WTC11 (cell line): ENCODE results near the gene MTREX. TPM values are rescaled to one million over a fixed set of nuclear protein-coding genes. Genes with fewer than 3 reads are reported as not detected.
A peak's percentile ranks its signal among the peaks of the same experiment; 100 is the strongest.

Experiments used
- ATAC-seq: fragments of 200-7000 bp; cut with Tn5 transposase; 2 replicates; pipeline ENCODE4 v1.10.0; 2021; ENCODE audit warnings: mild to moderate bottlenecking, moderate library complexity
- CTCF ChIA-PET: fragments of 300-600 bp; sonication (Branson Sonifier 250); formaldehyde crosslinking; loops from one replicate; lab custom pipeline; 2021; ENCODE audit warnings: antibody characterized with exemption; lab: Charles Lee
- POLR2A ChIA-PET: fragments of 350-600 bp; sonication (Branson Sonifier 250); formaldehyde crosslinking; loops from one replicate; lab custom pipeline; 2021; ENCODE audit warnings: antibody characterized with exemption; lab: Charles Lee
- DNase-seq: peaks from one replicate; pipeline ENCODE4 v3.0.0; 2021; ENCODE audit warnings: low spot score
- H3K27ac Mint-ChIP-seq: 2 replicates; pipeline ENCODE4 v1.8.0; 2021; ENCODE audit warnings: mixed read lengths
- H3K27me3 Mint-ChIP-seq: 2 replicates; pipeline ENCODE4 v1.8.0; 2021; ENCODE audit warnings: low read depth, mild to moderate bottlenecking, moderate library complexity, mixed read lengths
- H3K36me3 Mint-ChIP-seq: 2 replicates; pipeline ENCODE4 v1.8.0; 2021; ENCODE audit warnings: mixed read lengths
- H3K4me1 Mint-ChIP-seq: 2 replicates; pipeline ENCODE4 v1.8.0; 2022; ENCODE audit warnings: mixed read lengths
- H3K4me3 Mint-ChIP-seq: 2 replicates; pipeline ENCODE4 v1.8.0; 2021; ENCODE audit warnings: mild to moderate bottlenecking, moderate library complexity, mixed read lengths
- H3K9me3 Mint-ChIP-seq: 2 replicates; pipeline ENCODE4 v1.8.0; 2021; ENCODE audit warnings: mixed read lengths
- ATF1 ChIP-seq: sonication (generic); formaldehyde crosslinking; IDR thresholded peaks from 2 replicates; pipeline ENCODE4 v1.8.1; 2023; ENCODE audit warnings: mild to moderate bottlenecking, moderate library complexity, missing genetic modification reagents
- CREM ChIP-seq: sonication (generic); formaldehyde crosslinking; IDR thresholded peaks from 2 replicates; pipeline ENCODE4 v1.8.1; 2022; ENCODE audit warnings: mild to moderate bottlenecking, missing genetic modification reagents, moderate library complexity
- FOXP1 ChIP-seq: sonication (generic); formaldehyde crosslinking; IDR thresholded peaks from 2 replicates; pipeline ENCODE4 v1.8.0; 2022; ENCODE audit warnings: missing genetic modification reagents, mild to moderate bottlenecking, moderate library complexity, borderline replicate concordance
- GABPB1 ChIP-seq: sonication (generic); formaldehyde crosslinking; IDR thresholded peaks from 2 replicates; pipeline ENCODE4 v1.8.1; 2023; ENCODE audit warnings: mild to moderate bottlenecking, missing genetic modification reagents
- JUN ChIP-seq: sonication (generic); formaldehyde crosslinking; IDR thresholded peaks from 2 replicates; pipeline ENCODE4 v1.8.0; 2023; ENCODE audit warnings: mild to moderate bottlenecking, missing genetic modification reagents
- KAT7 ChIP-seq: sonication (generic); formaldehyde crosslinking; IDR thresholded peaks from 2 replicates; pipeline ENCODE4 v1.8.1; 2023; ENCODE audit warnings: missing genetic modification reagents, mild to moderate bottlenecking, borderline replicate concordance
- NFATC4 ChIP-seq: fragments of 250-450 bp; sonication (Bioruptor Pico); IDR thresholded peaks from 2 replicates; pipeline ENCODE4 v1.9.0; 2021; ENCODE audit warnings: mild to moderate bottlenecking
- SMAD3 ChIP-seq: sonication (generic); formaldehyde crosslinking; IDR thresholded peaks from 2 replicates; pipeline ENCODE4 v1.8.0; 2022; ENCODE audit warnings: missing genetic modification reagents, mild to moderate bottlenecking, borderline replicate concordance
- TP53 ChIP-seq: sonication (generic); formaldehyde crosslinking; IDR thresholded peaks from 2 replicates; pipeline ENCODE4 v1.8.1; 2023; ENCODE audit warnings: mild to moderate bottlenecking, missing genetic modification reagents
- ZNF416 ChIP-seq: fragments of 250-450 bp; sonication (Bioruptor Pico); IDR thresholded peaks from 2 replicates; pipeline ENCODE4 v1.9.0; 2021; ENCODE audit warnings: mild to moderate bottlenecking, inconsistent platforms
- total RNA-seq: library from RNA; stranded (reverse); gene quantifications from 3 replicates; pipeline ENCODE4 v1.2.3, GENCODE V29; 2021
- TF ChIP-seq, protein P1 (sequence below): fragments of 250-450 bp; sonication (Bioruptor Pico); IDR thresholded peaks from 2 replicates; pipeline ENCODE4 v1.8.0; 2021; ENCODE audit warnings: mild to moderate bottlenecking
- TF ChIP-seq, protein P2 (sequence below): fragments of 250-450 bp; sonication (Bioruptor Pico); IDR thresholded peaks from 2 replicates; pipeline ENCODE4 v2.1.2; 2022; ENCODE audit warnings: mild to moderate bottlenecking, moderate library complexity
- TF ChIP-seq, protein P3 (sequence below): sonication (generic); formaldehyde crosslinking; conservative IDR thresholded peaks from 2 replicates; pipeline ENCODE4 v1.8.1; 2023; ENCODE audit warnings: mild to moderate bottlenecking, low read depth, missing genetic modification reagents, moderate library complexity
- TF ChIP-seq, protein P4 (sequence below): sonication (generic); formaldehyde crosslinking; IDR thresholded peaks from 2 replicates; pipeline ENCODE4 v1.8.1; 2022; ENCODE audit warnings: mild to moderate bottlenecking, missing genetic modification reagents, moderate library complexity, borderline replicate concordance
- TF ChIP-seq, protein P5 (sequence below): sonication (generic); formaldehyde crosslinking; IDR thresholded peaks from 2 replicates; pipeline ENCODE4 v1.8.1; 2023; ENCODE audit warnings: mild to moderate bottlenecking, missing genetic modification reagents
- TF ChIP-seq, protein P6 (sequence below): sonication (generic); formaldehyde crosslinking; IDR thresholded peaks from 2 replicates; pipeline ENCODE4 v1.8.1; 2023; ENCODE audit warnings: mild to moderate bottlenecking, missing genetic modification reagents, moderate library complexity
- TF ChIP-seq, protein P7 (sequence below): sonication (generic); formaldehyde crosslinking; IDR thresholded peaks from 2 replicates; pipeline ENCODE4 v1.8.1; 2023; ENCODE audit warnings: mild to moderate bottlenecking, moderate library complexity, missing genetic modification reagents
- TF ChIP-seq, protein P8 (sequence below): fragments of 250-450 bp; sonication (Bioruptor Pico); IDR thresholded peaks from 2 replicates; pipeline ENCODE4 v1.9.0; 2021; ENCODE audit warnings: mild to moderate bottlenecking

Gene MTREX
- total RNA-seq, 1 experiment from 2014 or later: 110 TPM

DNA sequence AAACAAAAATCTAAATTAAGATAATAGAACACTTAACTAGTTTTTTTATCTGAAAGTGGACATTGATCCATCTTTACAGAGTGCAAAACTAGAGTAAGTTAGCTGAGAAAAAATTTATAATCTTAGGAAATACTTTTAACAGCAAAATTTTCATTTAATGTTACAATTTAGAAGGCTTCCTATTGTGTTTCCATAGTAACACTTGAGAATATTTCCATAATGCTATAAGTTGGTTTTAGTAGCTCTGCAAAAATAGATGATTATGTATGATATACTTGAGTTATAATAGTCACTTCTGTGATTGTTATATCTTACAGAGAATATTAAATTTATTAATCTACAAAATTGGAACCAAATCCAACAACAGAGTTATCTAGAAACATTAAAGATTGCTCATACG is 78.6 kb downstream of the MTREX start (continued):
- TF ChIP-seq, protein P1, sequence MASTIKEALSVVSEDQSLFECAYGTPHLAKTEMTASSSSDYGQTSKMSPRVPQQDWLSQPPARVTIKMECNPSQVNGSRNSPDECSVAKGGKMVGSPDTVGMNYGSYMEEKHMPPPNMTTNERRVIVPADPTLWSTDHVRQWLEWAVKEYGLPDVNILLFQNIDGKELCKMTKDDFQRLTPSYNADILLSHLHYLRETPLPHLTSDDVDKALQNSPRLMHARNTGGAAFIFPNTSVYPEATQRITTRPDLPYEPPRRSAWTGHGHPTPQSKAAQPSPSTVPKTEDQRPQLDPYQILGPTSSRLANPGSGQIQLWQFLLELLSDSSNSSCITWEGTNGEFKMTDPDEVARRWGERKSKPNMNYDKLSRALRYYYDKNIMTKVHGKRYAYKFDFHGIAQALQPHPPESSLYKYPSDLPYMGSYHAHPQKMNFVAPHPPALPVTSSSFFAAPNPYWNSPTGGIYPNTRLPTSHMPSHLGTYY (CRISPR knock-in tag): no peak

DNA sequence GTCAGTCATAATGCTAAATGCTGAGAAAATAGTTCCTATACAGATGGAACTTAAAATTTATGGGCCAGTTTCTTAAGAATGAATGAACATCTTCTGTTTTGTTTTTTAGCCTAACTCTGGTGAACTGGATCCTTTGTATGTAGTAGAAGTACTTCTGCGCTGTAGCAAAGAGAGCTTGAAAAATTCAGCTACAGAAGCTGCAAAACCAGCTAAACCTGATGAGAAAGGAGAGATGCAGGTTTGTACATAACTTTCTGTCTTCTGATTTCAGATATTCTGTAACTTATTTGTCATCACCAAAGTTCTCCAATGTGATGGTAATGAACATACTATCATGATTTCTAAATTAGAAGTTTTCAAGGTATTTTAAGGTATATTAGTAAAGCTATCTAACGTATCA is 80.1 kb downstream of the MTREX start:
- no peak for TF ChIP-seq ATF1 (CRISPR knock-in tag)
- TF ChIP-seq, protein P2, sequence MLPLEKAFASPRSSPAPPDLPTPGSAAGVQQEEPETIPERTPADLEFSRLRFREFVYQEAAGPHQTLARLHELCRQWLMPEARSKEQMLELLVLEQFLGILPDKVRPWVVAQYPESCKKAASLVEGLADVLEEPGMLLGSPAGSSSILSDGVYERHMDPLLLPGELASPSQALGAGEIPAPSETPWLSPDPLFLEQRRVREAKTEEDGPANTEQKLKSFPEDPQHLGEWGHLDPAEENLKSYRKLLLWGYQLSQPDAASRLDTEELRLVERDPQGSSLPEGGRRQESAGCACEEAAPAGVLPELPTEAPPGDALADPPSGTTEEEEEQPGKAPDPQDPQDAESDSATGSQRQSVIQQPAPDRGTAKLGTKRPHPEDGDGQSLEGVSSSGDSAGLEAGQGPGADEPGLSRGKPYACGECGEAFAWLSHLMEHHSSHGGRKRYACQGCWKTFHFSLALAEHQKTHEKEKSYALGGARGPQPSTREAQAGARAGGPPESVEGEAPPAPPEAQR (CRISPR knock-in tag): no peak
- no peak for TF ChIP-seq ZNF416 (CRISPR knock-in tag)
- TF ChIP-seq, protein P3, sequence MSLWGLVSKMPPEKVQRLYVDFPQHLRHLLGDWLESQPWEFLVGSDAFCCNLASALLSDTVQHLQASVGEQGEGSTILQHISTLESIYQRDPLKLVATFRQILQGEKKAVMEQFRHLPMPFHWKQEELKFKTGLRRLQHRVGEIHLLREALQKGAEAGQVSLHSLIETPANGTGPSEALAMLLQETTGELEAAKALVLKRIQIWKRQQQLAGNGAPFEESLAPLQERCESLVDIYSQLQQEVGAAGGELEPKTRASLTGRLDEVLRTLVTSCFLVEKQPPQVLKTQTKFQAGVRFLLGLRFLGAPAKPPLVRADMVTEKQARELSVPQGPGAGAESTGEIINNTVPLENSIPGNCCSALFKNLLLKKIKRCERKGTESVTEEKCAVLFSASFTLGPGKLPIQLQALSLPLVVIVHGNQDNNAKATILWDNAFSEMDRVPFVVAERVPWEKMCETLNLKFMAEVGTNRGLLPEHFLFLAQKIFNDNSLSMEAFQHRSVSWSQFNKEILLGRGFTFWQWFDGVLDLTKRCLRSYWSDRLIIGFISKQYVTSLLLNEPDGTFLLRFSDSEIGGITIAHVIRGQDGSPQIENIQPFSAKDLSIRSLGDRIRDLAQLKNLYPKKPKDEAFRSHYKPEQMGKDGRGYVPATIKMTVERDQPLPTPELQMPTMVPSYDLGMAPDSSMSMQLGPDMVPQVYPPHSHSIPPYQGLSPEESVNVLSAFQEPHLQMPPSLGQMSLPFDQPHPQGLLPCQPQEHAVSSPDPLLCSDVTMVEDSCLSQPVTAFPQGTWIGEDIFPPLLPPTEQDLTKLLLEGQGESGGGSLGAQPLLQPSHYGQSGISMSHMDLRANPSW: no peak
- TF ChIP-seq, protein P4, sequence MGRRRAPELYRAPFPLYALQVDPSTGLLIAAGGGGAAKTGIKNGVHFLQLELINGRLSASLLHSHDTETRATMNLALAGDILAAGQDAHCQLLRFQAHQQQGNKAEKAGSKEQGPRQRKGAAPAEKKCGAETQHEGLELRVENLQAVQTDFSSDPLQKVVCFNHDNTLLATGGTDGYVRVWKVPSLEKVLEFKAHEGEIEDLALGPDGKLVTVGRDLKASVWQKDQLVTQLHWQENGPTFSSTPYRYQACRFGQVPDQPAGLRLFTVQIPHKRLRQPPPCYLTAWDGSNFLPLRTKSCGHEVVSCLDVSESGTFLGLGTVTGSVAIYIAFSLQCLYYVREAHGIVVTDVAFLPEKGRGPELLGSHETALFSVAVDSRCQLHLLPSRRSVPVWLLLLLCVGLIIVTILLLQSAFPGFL: no peak
- TF ChIP-seq TP53 (CRISPR knock-in tag): no peak
- no peak for TF ChIP-seq FOXP1 (CRISPR knock-in tag)
- no peak for TF ChIP-seq SMAD3 (CRISPR knock-in tag)
- TF ChIP-seq, protein P5, sequence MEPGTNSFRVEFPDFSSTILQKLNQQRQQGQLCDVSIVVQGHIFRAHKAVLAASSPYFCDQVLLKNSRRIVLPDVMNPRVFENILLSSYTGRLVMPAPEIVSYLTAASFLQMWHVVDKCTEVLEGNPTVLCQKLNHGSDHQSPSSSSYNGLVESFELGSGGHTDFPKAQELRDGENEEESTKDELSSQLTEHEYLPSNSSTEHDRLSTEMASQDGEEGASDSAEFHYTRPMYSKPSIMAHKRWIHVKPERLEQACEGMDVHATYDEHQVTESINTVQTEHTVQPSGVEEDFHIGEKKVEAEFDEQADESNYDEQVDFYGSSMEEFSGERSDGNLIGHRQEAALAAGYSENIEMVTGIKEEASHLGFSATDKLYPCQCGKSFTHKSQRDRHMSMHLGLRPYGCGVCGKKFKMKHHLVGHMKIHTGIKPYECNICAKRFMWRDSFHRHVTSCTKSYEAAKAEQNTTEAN (CRISPR knock-in tag): no peak
- TF ChIP-seq JUN (CRISPR knock-in tag): no peak
- TF ChIP-seq, protein P6, sequence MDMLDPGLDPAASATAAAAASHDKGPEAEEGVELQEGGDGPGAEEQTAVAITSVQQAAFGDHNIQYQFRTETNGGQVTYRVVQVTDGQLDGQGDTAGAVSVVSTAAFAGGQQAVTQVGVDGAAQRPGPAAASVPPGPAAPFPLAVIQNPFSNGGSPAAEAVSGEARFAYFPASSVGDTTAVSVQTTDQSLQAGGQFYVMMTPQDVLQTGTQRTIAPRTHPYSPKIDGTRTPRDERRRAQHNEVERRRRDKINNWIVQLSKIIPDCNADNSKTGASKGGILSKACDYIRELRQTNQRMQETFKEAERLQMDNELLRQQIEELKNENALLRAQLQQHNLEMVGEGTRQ (CRISPR knock-in tag): no peak
- no peak for TF ChIP-seq NFATC4 (CRISPR knock-in tag)
- Mint-ChIP-seq H3K27me3 (no peaks in the 10 kb centered on the region), H3K4me1 (peaks cover 28% of the 10 kb centered on the region), H3K4me3 (no peak overlapping the region), H3K36me3 (peaks cover 55% of the 10 kb centered on the region), H3K27ac (peak overlapping the region; percentile 58; the same call in 1 of the 2 replicates), H3K9me3 (peaks cover 28% of the 10 kb centered on the region)
- no peak for DNase-seq
- ATAC-seq: no peak
- POLR2A ChIA-PET: no interaction called here
- CTCF ChIA-PET: interaction anchor here (1.0 kb wide), 1 partner anchor 14 kb away, joined by 3 read pairs; no protein-coding TSS in a partner anchor

DNA sequence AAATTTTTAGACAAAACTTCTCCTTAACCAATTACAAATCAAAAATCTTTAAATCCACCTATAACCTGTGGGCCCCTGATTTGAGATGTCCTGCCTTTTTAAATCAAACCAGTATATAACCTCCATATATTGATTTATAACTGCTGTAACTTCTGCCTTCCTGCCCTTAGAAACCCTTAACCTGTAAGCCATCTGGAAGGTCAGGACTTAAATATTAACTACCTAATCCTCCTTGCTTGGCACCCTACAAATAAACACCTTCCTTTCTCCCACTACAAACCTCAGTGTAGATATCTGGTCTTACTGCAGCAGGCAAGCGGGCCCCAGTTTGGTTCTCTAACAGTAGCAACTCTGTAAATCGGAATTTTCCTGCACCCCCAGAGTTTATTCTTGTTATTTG is 83.9 kb downstream of the MTREX start:
- CTCF ChIA-PET: no interaction called here
- Mint-ChIP-seq H3K27me3 (no peaks in the 10 kb centered on the region), H3K4me3 (no peak overlapping the region), H3K4me1 (peaks cover 19% of the 10 kb centered on the region), H3K36me3 (peaks cover 57% of the 10 kb centered on the region), H3K27ac (no peak overlapping the region), H3K9me3 (peaks cover 20% of the 10 kb centered on the region)
- POLR2A ChIA-PET: no interaction called here
- no peak for ATAC-seq
- no peak for DNase-seq
- TF ChIP-seq, protein P7, sequence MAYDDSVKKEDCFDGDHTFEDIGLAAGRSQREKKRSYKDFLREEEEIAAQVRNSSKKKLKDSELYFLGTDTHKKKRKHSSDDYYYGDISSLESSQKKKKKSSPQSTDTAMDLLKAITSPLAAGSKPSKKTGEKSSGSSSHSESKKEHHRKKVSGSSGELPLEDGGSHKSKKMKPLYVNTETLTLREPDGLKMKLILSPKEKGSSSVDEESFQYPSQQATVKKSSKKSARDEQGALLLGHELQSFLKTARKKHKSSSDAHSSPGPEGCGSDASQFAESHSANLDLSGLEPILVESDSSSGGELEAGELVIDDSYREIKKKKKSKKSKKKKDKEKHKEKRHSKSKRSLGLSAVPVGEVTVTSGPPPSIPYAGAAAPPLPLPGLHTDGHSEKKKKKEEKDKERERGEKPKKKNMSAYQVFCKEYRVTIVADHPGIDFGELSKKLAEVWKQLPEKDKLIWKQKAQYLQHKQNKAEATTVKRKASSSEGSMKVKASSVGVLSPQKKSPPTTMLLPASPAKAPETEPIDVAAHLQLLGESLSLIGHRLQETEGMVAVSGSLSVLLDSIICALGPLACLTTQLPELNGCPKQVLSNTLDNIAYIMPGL: no peak
- TF ChIP-seq, protein P8, sequence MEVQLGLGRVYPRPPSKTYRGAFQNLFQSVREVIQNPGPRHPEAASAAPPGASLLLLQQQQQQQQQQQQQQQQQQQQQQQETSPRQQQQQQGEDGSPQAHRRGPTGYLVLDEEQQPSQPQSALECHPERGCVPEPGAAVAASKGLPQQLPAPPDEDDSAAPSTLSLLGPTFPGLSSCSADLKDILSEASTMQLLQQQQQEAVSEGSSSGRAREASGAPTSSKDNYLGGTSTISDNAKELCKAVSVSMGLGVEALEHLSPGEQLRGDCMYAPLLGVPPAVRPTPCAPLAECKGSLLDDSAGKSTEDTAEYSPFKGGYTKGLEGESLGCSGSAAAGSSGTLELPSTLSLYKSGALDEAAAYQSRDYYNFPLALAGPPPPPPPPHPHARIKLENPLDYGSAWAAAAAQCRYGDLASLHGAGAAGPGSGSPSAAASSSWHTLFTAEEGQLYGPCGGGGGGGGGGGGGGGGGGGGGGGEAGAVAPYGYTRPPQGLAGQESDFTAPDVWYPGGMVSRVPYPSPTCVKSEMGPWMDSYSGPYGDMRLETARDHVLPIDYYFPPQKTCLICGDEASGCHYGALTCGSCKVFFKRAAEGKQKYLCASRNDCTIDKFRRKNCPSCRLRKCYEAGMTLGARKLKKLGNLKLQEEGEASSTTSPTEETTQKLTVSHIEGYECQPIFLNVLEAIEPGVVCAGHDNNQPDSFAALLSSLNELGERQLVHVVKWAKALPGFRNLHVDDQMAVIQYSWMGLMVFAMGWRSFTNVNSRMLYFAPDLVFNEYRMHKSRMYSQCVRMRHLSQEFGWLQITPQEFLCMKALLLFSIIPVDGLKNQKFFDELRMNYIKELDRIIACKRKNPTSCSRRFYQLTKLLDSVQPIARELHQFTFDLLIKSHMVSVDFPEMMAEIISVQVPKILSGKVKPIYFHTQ: no peak
- TF ChIP-seq GABPB1 (CRISPR knock-in tag) (no peak), KAT7 (CRISPR knock-in tag) (no peak), CREM (no peak)
